GM12801 (cell line): ENCODE data around the gene CHTF18.

Source experiments
- CTCF ChIP-seq: IDR thresholded peaks from one replicate; pipeline ENCODE4 v1.5.1; 2011; ENCODE audit warnings: control low read depth; ENCODE audit not compliant: insufficient read length; ENCODE audit errors: extremely low read depth

CHTF18 gene

GRCh38 chr16:745739-746138, 42.7 kb upstream of the CHTF18 start:
- no peak for TF ChIP-seq CTCF

GRCh38 chr16:746637-747036, 41.8 kb upstream of the CHTF18 start:
- TF ChIP-seq CTCF = no peak

- no peak for TF ChIP-seq CTCF
Measured at GRCh38 chr16:747978-748746, 40.3 kb upstream of the CHTF18 start.

- TF ChIP-seq CTCF = no peak
Measured at GRCh38 chr16:749010-749409, 39.4 kb upstream of the CHTF18 start.

- no peak for TF ChIP-seq CTCF
Measured at GRCh38 chr16:750485-750884, 37.9 kb upstream of the CHTF18 start.

GRCh38 chr16:751152-752006, 37.0 kb upstream of the CHTF18 start:
- TF ChIP-seq CTCF = no peak

GRCh38 chr16:752007-752312, 36.5 kb upstream of the CHTF18 start:
- TF ChIP-seq CTCF = no peak
